IMR-90 (cell line): Measurements from ENCODE around the gene PIP4K2A. TPM values are rescaled to one million over a fixed set of nuclear protein-coding genes. Genes with fewer than 3 reads are reported as not detected.

ENCODE experiments used
- ATAC-seq: fragments of 200-7000 bp; cut with Tn5 transposase; 2 replicates; pipeline ENCODE4 v1.9.1; 2020; ENCODE audit warnings: low read depth, mild to moderate bottlenecking, moderate library complexity
- BruUV-seq: library from RNA; stranded (reverse); fragments of 400-500 nt; replicated peaks from 2 replicates; lab custom pipeline; 2021; lab: Mats Ljungman, UMichigan
- CTCF ChIA-PET: fragments of 300-600 bp; formaldehyde crosslinking; extraction: SDS; loops from one replicate; lab custom pipeline; 2021; ENCODE audit warnings: antibody characterized with exemption; lab: Yijun Ruan, JAX
- POLR2A ChIA-PET: fragments of 300-600 bp; sonication (Branson Sonifier 250); formaldehyde crosslinking; loops from one replicate; lab custom pipeline; 2022; ENCODE audit warnings: antibody characterized with exemption; ENCODE audit not compliant: unreplicated experiment; lab: Charles Lee
- DNase-seq: peaks from one replicate; pipeline ENCODE4 v3.0.0; 2013
- H2AFZ ChIP-seq: replicated peaks from 2 replicates; pipeline ENCODE3; 2013; ENCODE audit warnings: low read length, mild to moderate bottlenecking; ENCODE audit not compliant: poor library complexity
- H2AK5ac ChIP-seq: 2 replicates; pipeline ENCODE4 v1.6.1; 2013; ENCODE audit warnings: low read depth, low read length, inconsistent platforms
- H2AK9ac ChIP-seq: replicated peaks from 2 replicates; pipeline ENCODE3; 2013; ENCODE audit warnings: mild to moderate bottlenecking, low read depth, low read length, moderate library complexity; ENCODE audit not compliant: poor library complexity
- H2BK120ac ChIP-seq: 2 replicates; pipeline ENCODE4 v1.6.1; 2013; ENCODE audit warnings: low read depth, low read length, inconsistent platforms
- H2BK15ac ChIP-seq: 3 replicates; pipeline ENCODE4 v1.6.1; 2013; ENCODE audit warnings: low read depth, low read length, inconsistent platforms
- H2BK20ac ChIP-seq: 2 replicates; pipeline ENCODE4 v1.6.1; 2013; ENCODE audit warnings: low read depth, mild to moderate bottlenecking, inconsistent platforms, low read length, moderate library complexity
- H2BK5ac ChIP-seq: 2 replicates; pipeline ENCODE4 v1.6.1; 2013; ENCODE audit warnings: mild to moderate bottlenecking, low read depth, low read length, inconsistent platforms; ENCODE audit not compliant: poor library complexity, severe bottlenecking
- H3K14ac ChIP-seq: replicated peaks from 2 replicates; pipeline ENCODE4 v1.6.1; 2013; ENCODE audit warnings: low read depth, low read length, inconsistent platforms
- H3K18ac ChIP-seq: 2 replicates; pipeline ENCODE4 v1.6.1; 2013; ENCODE audit warnings: low read depth, low read length, control low read depth
- H3K23ac ChIP-seq: 2 replicates; pipeline ENCODE4 v1.6.1; 2013; ENCODE audit warnings: low read depth, low read length, inconsistent platforms
- H3K27ac ChIP-seq: 2 replicates; pipeline ENCODE4 v1.5.1; 2013; ENCODE audit warnings: mild to moderate bottlenecking, control low read depth, low read length; ENCODE audit not compliant: insufficient read depth
- H3K27me3 ChIP-seq: 2 replicates; pipeline ENCODE4 v1.6.1; 2013; ENCODE audit warnings: low read length; ENCODE audit not compliant: control insufficient read depth, insufficient read depth
- H3K36me3 ChIP-seq: 2 replicates; pipeline ENCODE4 v1.6.1; 2013; ENCODE audit warnings: low read length, mixed read lengths; ENCODE audit not compliant: control insufficient read depth, insufficient read depth
- H3K4ac ChIP-seq: 2 replicates; pipeline ENCODE4 v1.6.1; 2013; ENCODE audit warnings: low read depth, low read length, inconsistent platforms
- H3K4me1 ChIP-seq: 2 replicates; pipeline ENCODE4 v1.6.1; 2013; ENCODE audit warnings: low read length, mixed read lengths; ENCODE audit not compliant: control insufficient read depth, insufficient read depth
- H3K4me2 ChIP-seq: 2 replicates; pipeline ENCODE4 v1.6.1; 2013; ENCODE audit warnings: low read depth, mild to moderate bottlenecking, control low read depth, low read length, moderate library complexity
- H3K4me3 ChIP-seq: 2 replicates; pipeline ENCODE4 v1.5.1; 2013; ENCODE audit warnings: low read depth, mild to moderate bottlenecking, control low read depth, low read length, moderate library complexity; ENCODE audit not compliant: insufficient read depth
- H3K56ac ChIP-seq: 2 replicates; pipeline ENCODE4 v1.6.1; 2013; ENCODE audit warnings: low read length, inconsistent platforms; ENCODE audit not compliant: insufficient read depth; ENCODE audit errors: extremely low read depth
- H3K79me1 ChIP-seq, 2 experiments: 2 replicates each; pipeline ENCODE4 v1.6.1; 2013; ENCODE audit warnings: low read length in 2 of 2, inconsistent platforms in 1 of 2, low read depth in 1 of 2
- H3K9ac ChIP-seq: 2 replicates; pipeline ENCODE4 v1.6.1; 2013; ENCODE audit warnings: low read depth, low read length, control low read depth
- H3K9me1 ChIP-seq: 2 replicates; pipeline ENCODE4 v1.6.1; 2013; ENCODE audit warnings: low read length, inconsistent platforms; ENCODE audit not compliant: insufficient read depth
- H3K9me3 ChIP-seq: 2 replicates; pipeline ENCODE4 v1.6.1; 2013; ENCODE audit warnings: low read length; ENCODE audit not compliant: control insufficient read depth, insufficient read depth
- H4K20me1 ChIP-seq: 2 replicates; pipeline ENCODE4 v1.6.1; 2013; ENCODE audit warnings: low read length, inconsistent platforms; ENCODE audit not compliant: insufficient read depth
- H4K5ac ChIP-seq: 2 replicates; pipeline ENCODE4 v1.6.1; 2013; ENCODE audit warnings: mild to moderate bottlenecking, low read depth, low read length, control low read depth
- H4K8ac ChIP-seq, 2 experiments: 2 replicates each; pipeline ENCODE4 v1.6.1; 2013; ENCODE audit warnings: low read depth in 2 of 2, low read length in 2 of 2, control low read depth in 1 of 2, inconsistent platforms in 1 of 2
- H4K91ac ChIP-seq: 2 replicates; pipeline ENCODE4 v1.6.1; 2013; ENCODE audit warnings: low read depth, low read length, inconsistent platforms; ENCODE audit not compliant: insufficient read depth
- CEBPB ChIP-seq: IDR thresholded peaks from 2 replicates; pipeline ENCODE4 v1.6.1; 2012; ENCODE audit warnings: low read depth, low read length, improper control_type of control experiment
- CHD1 ChIP-seq: IDR thresholded peaks from 2 replicates; pipeline ENCODE4 v1.6.1; 2012; ENCODE audit warnings: low read depth, low read length, improper control_type of control experiment
- MAFK ChIP-seq: IDR thresholded peaks from 2 replicates; pipeline ENCODE4 v1.6.1; 2012; ENCODE audit warnings: low read depth, low read length, improper control_type of control experiment
- MAZ ChIP-seq: IDR thresholded peaks from 2 replicates; pipeline ENCODE4 v1.6.1; 2012; ENCODE audit warnings: low read depth, mild to moderate bottlenecking, low read length, improper control_type of control experiment, moderate library complexity, borderline replicate concordance
- MXI1 ChIP-seq: IDR thresholded peaks from 2 replicates; pipeline ENCODE4 v1.6.1; 2012; ENCODE audit warnings: low read depth, mild to moderate bottlenecking, low read length, moderate library complexity, borderline replicate concordance
- SMC3 ChIP-seq: fragments of 150-350 bp; IDR thresholded peaks from 2 replicates; pipeline ENCODE4 v1.6.1; 2016; ENCODE audit warnings: low read depth, mild to moderate bottlenecking, antibody characterized with exemption, low read length, moderate library complexity
- WGBS, 2 experiments: methylation state at CpG; one replicate each; pipeline versions ENCODE4 v1.1.5 to v1.1.7; 2013; ENCODE audit warnings: missing lambda C conversion rate in 2 of 2; ENCODE audit not compliant: insufficient read length in 1 of 2; ENCODE audit errors: extremely low coverage in 2 of 2; 5-methylcytosine and 5-hydroxymethylcytosine counted together
- dilution Hi-C: fragments of 300-500 bp; cut with HindIII; formaldehyde crosslinking; loops from one replicate; pipeline ENCODE4 v1.14.3; 2018; ENCODE audit warnings: low sequenced_read_pairs; ENCODE audit not compliant: unreplicated experiment
- in situ Hi-C: fragments of 300-500 bp; cut with MboI; formaldehyde crosslinking; loops from 3 replicates; pipeline ENCODE4 v1.14.3; 2019; ENCODE audit warnings: low sequenced_read_pairs, inconsistent platforms, mixed read lengths
- intact Hi-C: fragments of 100-400 bp; cut with micrococcal nuclease; formaldehyde crosslinking; loops from 2 replicates; pipeline ENCODE4 v1.10.0; 2022
- polyA plus RNA-seq, 3 experiments: library from polyadenylated mRNA; depleted of rRNA; stranded (reverse); fragments of >200 nt; gene quantifications; 2 replicates each; pipeline ENCODE4 v1.2.3, GENCODE V29; 2012; ENCODE audit warnings: low replicate concordance in 1 of 3
- total RNA-seq: library from RNA; depleted of rRNA; stranded (reverse); fragments of >200 nt; gene quantifications from 2 replicates; pipeline ENCODE4 v1.2.3, GENCODE V29; 2012

PIP4K2A gene
- total and polyA plus RNA-seq, 2 of the 4 experiments (the other 2 are of a cell fraction): 9.8 to 18.1 TPM

DNA sequence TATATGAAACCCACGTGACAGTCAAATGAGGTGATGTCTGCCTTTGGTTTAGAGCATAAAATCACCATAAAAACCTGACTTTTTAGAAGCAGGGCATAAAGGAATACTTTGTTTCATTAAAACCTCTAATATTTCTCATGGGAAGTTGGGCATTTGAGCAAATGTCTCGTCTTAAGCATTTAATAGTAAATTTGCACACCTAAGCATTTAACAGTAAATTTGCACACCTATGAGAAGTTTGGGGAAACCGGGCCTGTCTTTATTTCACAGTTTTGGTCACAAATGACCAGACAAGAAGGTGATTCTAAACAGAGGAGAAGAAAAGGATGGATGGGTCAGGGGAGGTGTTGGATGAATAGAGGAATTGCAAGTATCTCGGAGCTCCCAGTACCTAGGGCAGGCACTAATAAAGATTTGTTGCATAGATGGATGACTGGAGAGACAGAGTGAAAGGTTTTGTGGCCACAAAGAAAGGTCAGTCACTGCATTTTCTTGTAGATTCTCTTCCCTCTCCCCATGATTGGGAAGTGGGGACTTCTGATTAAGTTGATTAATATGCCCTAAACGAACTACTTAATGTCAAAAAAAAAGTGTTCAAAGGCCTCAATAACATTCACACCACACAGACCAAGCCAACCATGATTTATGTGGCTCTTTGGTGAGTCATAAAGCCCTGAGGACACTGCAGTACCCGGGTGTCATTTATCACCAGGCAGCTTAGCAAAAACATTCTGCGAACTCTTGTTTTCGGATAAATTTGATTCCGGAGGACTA is 210.9 kb downstream of the PIP4K2A start:
- no peak overlapping the region for H2BK15ac ChIP-seq
- no peaks in the 10 kb centered on the region for H3K4me1 ChIP-seq
- POLR2A ChIA-PET: no interaction called here
- H2AK9ac ChIP-seq: no peak overlapping the region
- no peak overlapping the region for H4K8ac ChIP-seq
- no peak for ATAC-seq
- no peaks in the 10 kb centered on the region for H3K9me3 ChIP-seq
- TF ChIP-seq CEBPB (no peak), MAZ (no peak), MAFK (peak; percentile 80), SMC3 (no peak), CHD1 (no peak), MXI1 (no peak)
- H4K20me1 ChIP-seq: no peaks in the 10 kb centered on the region
- no peak overlapping the region for H4K5ac ChIP-seq
- no peak overlapping the region for H2BK5ac ChIP-seq
- no peak overlapping the region for H2AK5ac ChIP-seq
- no TSS peak for BruUV-seq
- H3K56ac ChIP-seq: no peak overlapping the region
- CTCF ChIA-PET: interaction anchor here (0.8 kb wide), 1 partner anchor 113 kb away, joined by 3 read pairs; no protein-coding TSS in a partner anchor
- no peaks in the 10 kb centered on the region for H3K79me1 ChIP-seq
- peaks cover 11% of the 10 kb centered on the region for H3K27me3 ChIP-seq
- intact Hi-C loops: no loop called here
- H3K14ac ChIP-seq: no peak overlapping the region
- no peak overlapping the region for H3K18ac ChIP-seq
- H3K4me3 ChIP-seq: no peak overlapping the region
- no peaks in the 10 kb centered on the region for H3K9me1 ChIP-seq
- DNase-seq: no peak
- H3K27ac ChIP-seq: no peak overlapping the region
- in situ Hi-C loops: no loop called here
- H2BK120ac ChIP-seq: no peak overlapping the region
- no peaks in the 10 kb centered on the region for H3K36me3 ChIP-seq
- no peak overlapping the region for H3K4ac ChIP-seq
- WGBS, 2 experiments: no CpG with 5 or more reads among the region's 9 CpGs
- H3K9ac ChIP-seq: no peak overlapping the region
- no peak overlapping the region for H3K23ac ChIP-seq
- H4K91ac ChIP-seq: no peak overlapping the region
- H3K4me2 ChIP-seq: no peak overlapping the region
- no peak overlapping the region for H2BK20ac ChIP-seq
- no peak overlapping the region for H2AFZ ChIP-seq
- dilution Hi-C loops: no loop called here
